HCT116 (cell line): ENCODE data around the gene PARVA. TPM values are rescaled to one million over a fixed set of nuclear protein-coding genes. Genes with fewer than 3 reads are reported as not detected.

Source experiments
- ATAC-seq: fragments of 200-7000 bp; cut with Tn5 transposase; 2 replicates; pipeline ENCODE4 v1.9.1; 2020; ENCODE audit warnings: mild to moderate bottlenecking, moderate library complexity
- BruUV-seq: library from RNA; stranded (reverse); fragments of 400-500 nt; replicated peaks from 2 replicates; lab custom pipeline; 2021; lab: Mats Ljungman, UMichigan
- CTCF ChIA-PET: fragments of 300-600 bp; sonication (Branson Sonifier 250); formaldehyde crosslinking; loops from one replicate; lab custom pipeline; 2021; ENCODE audit warnings: antibody characterized with exemption; lab: Charles Lee
- POLR2A ChIA-PET: fragments of 300-600, 350-600 bp; sonication (Branson Sonifier 250); formaldehyde crosslinking; loops from one replicate; lab custom pipeline; 2021; ENCODE audit warnings: antibody characterized with exemption; lab: Charles Lee
- RAD21 ChIA-PET, 2 experiments: fragments of 300-600 bp; sonication (Branson Sonifier 250); formaldehyde crosslinking; loops; one replicate each; lab custom pipeline; 2023; ENCODE audit warnings: low total read pairs in 2 of 2; ENCODE audit not compliant: uncharacterized antibody in 2 of 2, unreplicated experiment in 2 of 2, low non-redundant PET in 1 of 2; lab: Charles Lee
- DNase-seq: peaks from one replicate; pipeline ENCODE4 v3.0.0-alpha.2; 2010; ENCODE audit warnings: low read depth, low spot score
- H2AFZ ChIP-seq: fragments of 200-600 bp; shearing (Covaris generic), sonication (generic); 2 replicates; pipeline ENCODE4 v1.6.1; 2017; ENCODE audit warnings: low read depth, mixed run types, mixed read lengths, antibody characterized with exemption, low read length; ENCODE audit not compliant: poor library complexity, severe bottlenecking
- H3K27ac ChIP-seq: 2 replicates; pipeline ENCODE4 v1.5.1; 2012; ENCODE audit warnings: low read depth, low read length
- H3K27me3 ChIP-seq: fragments of 200-600 bp; sonication (generic); 2 replicates; pipeline ENCODE4 v1.6.1; 2016; ENCODE audit warnings: mixed run types, low read length, mixed read lengths; ENCODE audit not compliant: insufficient read depth
- H3K36me3 ChIP-seq, 2 experiments: fragments of 200-500 bp in 1 of 2; fragments of 200-600 bp in 1 of 2; sonication (Bioruptor generic) in 1 of 2; sonication (generic) in 1 of 2; 2 replicates each; pipeline versions ENCODE4 v1.5.1 to v1.6.1; 2014 to 2016; ENCODE audit warnings: low read length in 2 of 2, inconsistent platforms in 1 of 2, mixed read lengths in 1 of 2, mixed run types in 1 of 2; ENCODE audit not compliant: insufficient read depth in 2 of 2, control insufficient read depth in 1 of 2
- H3K4me1 ChIP-seq, 2 experiments: fragments of 200-600 bp in 1 of 2; sonication (generic) in 1 of 2; 2 replicates each; pipeline versions ENCODE4 v1.5.1 to v1.6.1; 2012 to 2017; ENCODE audit warnings: low read length in 2 of 2, inconsistent platforms in 1 of 2, mild to moderate bottlenecking in 1 of 2, mixed read lengths in 1 of 2, mixed run types in 1 of 2, moderate library complexity in 1 of 2; ENCODE audit not compliant: insufficient read depth in 2 of 2, control insufficient read depth in 1 of 2
- H3K4me2 ChIP-seq: fragments of 200-600 bp; sonication (generic); 2 replicates; pipeline ENCODE4 v1.6.1; 2017; ENCODE audit warnings: mixed run types, low read length, mixed read lengths
- H3K4me3 ChIP-seq, 2 experiments: fragments of 200-600 bp in 1 of 2; sonication (generic) in 1 of 2; replicated peaks in 1 of 2; 2 replicates each; pipeline ENCODE4 v1.5.1; 2011 to 2016; ENCODE audit warnings: low read length in 2 of 2, control low read depth in 1 of 2, low read depth in 1 of 2, mild to moderate bottlenecking in 1 of 2, mixed read lengths in 1 of 2, mixed run types in 1 of 2
- H3K79me2 ChIP-seq: fragments of 200-600 bp; sonication (generic); 2 replicates; pipeline ENCODE4 v1.6.1; 2017; ENCODE audit warnings: mild to moderate bottlenecking, mixed run types, low read length, moderate library complexity, mixed read lengths; ENCODE audit not compliant: insufficient read depth
- H3K9ac ChIP-seq: fragments of 200-600 bp; sonication (generic); 2 replicates; pipeline ENCODE4 v1.6.1; 2016; ENCODE audit warnings: low read length, mixed read lengths
- H3K9me2 ChIP-seq: fragments of 200-600 bp; sonication (generic), shearing (Covaris generic); 2 replicates; pipeline ENCODE4 v1.6.1; 2017; ENCODE audit warnings: mixed run types, mild to moderate bottlenecking, moderate library complexity; ENCODE audit not compliant: insufficient read depth
- H3K9me3 ChIP-seq, 2 experiments: fragments of 200-500 bp in 1 of 2; fragments of 200-600 bp in 1 of 2; sonication (Bioruptor generic) in 1 of 2; sonication (generic) in 1 of 2; 2 replicates each; pipeline ENCODE4 v1.6.1; 2014 to 2017; ENCODE audit warnings: low read length in 2 of 2, mixed read lengths in 2 of 2, inconsistent platforms in 1 of 2, low read depth in 1 of 2, mild to moderate bottlenecking in 1 of 2, mixed run types in 1 of 2, moderate library complexity in 1 of 2; ENCODE audit not compliant: control insufficient read depth in 1 of 2, insufficient read depth in 1 of 2
- H4K20me1 ChIP-seq: fragments of 200-600 bp; sonication (generic), shearing (Covaris generic); 2 replicates; pipeline ENCODE4 v1.6.1; 2017; ENCODE audit warnings: mixed run types, mild to moderate bottlenecking, moderate library complexity; ENCODE audit not compliant: insufficient read depth
- ATF3 ChIP-seq: IDR thresholded peaks from 2 replicates; pipeline ENCODE4 v1.6.1; 2012
- EGR1 ChIP-seq: IDR thresholded peaks from 2 replicates; pipeline ENCODE4 v1.6.1; 2012; ENCODE audit warnings: low read depth
- POLR2A ChIP-seq: IDR thresholded peaks from 2 replicates; pipeline ENCODE4 v1.7.0; 2011; ENCODE audit warnings: borderline replicate concordance; ENCODE audit not compliant: insufficient read depth, insufficient read length; ENCODE audit errors: extremely low read depth
- RAD21 ChIP-seq: IDR thresholded peaks from 2 replicates; pipeline ENCODE4 v1.6.1; 2012; ENCODE audit warnings: low read depth, mild to moderate bottlenecking
- SRF ChIP-seq: IDR thresholded peaks from 2 replicates; pipeline ENCODE4 v1.6.1; 2012; ENCODE audit warnings: low read depth
- YY1 ChIP-seq: IDR thresholded peaks from 2 replicates; pipeline ENCODE4 v1.6.1; 2011; ENCODE audit warnings: low read length, low read depth, moderate library complexity, mild to moderate bottlenecking; ENCODE audit not compliant: insufficient replicate concordance; ENCODE audit errors: extremely low read depth
- intact Hi-C: fragments of 100-400 bp; cut with micrococcal nuclease; formaldehyde crosslinking; loops from 2 replicates; pipeline ENCODE4 v1.10.0; 2022
- total RNA-seq: library from RNA; stranded (reverse); gene quantifications from one replicate; pipeline ENCODE4 v1.2.1, GENCODE V29; 2021; ENCODE audit not compliant: unreplicated experiment

Gene PARVA
- total RNA-seq, 1 experiment from 2014 or later, result 18.4 TPM

GRCh38 chr11:12539572-12539971, 162.2 kb downstream of the PARVA start:
- no peaks in the 10 kb centered on the region for H4K20me1 ChIP-seq
- CTCF ChIA-PET, result no interaction called here
- H2AFZ ChIP-seq, result no peak overlapping the region
- TF ChIP-seq POLR2A (no peak), YY1 (no peak), RAD21 (no peak)
- RAD21 ChIA-PET, result no interaction called here
- POLR2A ChIA-PET, result no interaction called here
- intact Hi-C loops, result no loop called here
- DNase-seq (no peak), ATAC-seq (no peak)
- H3K36me3 ChIP-seq, result no peaks in the 10 kb centered on the region
- no peaks in the 10 kb centered on the region for H3K9me3 ChIP-seq
- no TSS peak for BruUV-seq
- H3K27me3 ChIP-seq, result no peaks in the 10 kb centered on the region
- no peak overlapping the region for H3K4me3 ChIP-seq
- H3K4me2 ChIP-seq, result no peak overlapping the region
- no peak overlapping the region for H3K27ac ChIP-seq
- no peaks in the 10 kb centered on the region for H3K79me2 ChIP-seq
- peaks cover 6 to 17% of the 10 kb centered on the region in 2 experiments; a peak in 3 of 4 replicates for H3K4me1 ChIP-seq
- no peaks in the 10 kb centered on the region for H3K9me2 ChIP-seq
- H3K9ac ChIP-seq, result no peak overlapping the region

GRCh38 chr11:12540075-12540680, 162.8 kb downstream of the PARVA start:
- Histone ChIP-seq H3K9me3 (no peaks in the 10 kb centered on the region), H4K20me1 (no peaks in the 10 kb centered on the region), H3K9ac (no peak overlapping the region), H3K36me3 (no peaks in the 10 kb centered on the region), H3K79me2 (no peaks in the 10 kb centered on the region), H3K27me3 (no peaks in the 10 kb centered on the region), H3K4me3 (no peak overlapping the region), H2AFZ (no peak overlapping the region), H3K4me1 (peaks cover 6 to 17% of the 10 kb centered on the region in 2 experiments; a peak in 3 of 4 replicates)
- intact Hi-C loops, result no loop called here
- ChIA-PET CTCF (no interaction called here), POLR2A (interaction anchor here (0.5 kb wide), 1 partner anchor 11 kb away, joined by 5 read pairs; no protein-coding TSS in a partner anchor), RAD21 (no interaction called here)
- no TSS peak for BruUV-seq
- DNase-seq, result peak; percentile 10
- TF ChIP-seq EGR1 (no peak), ATF3 (no peak), SRF (peak; percentile 85)
- TF ChIP-seq, all 23 proteins: peak for 1
- ATAC-seq, result no peak
- Histone ChIP-seq H3K4me2 (no peak overlapping the region), H3K9me2 (no peaks in the 10 kb centered on the region), H3K27ac (no peak overlapping the region)
